B cell (primary cell): ENCODE results near the gene TAS2R9. TPM values are rescaled to one million over a fixed set of nuclear protein-coding genes. Genes with fewer than 3 reads are reported as not detected.

ENCODE experiments used
- ATAC-seq: fragments of 200-7000 bp; cut with Tn5 transposase; one replicate; pipeline ENCODE4 v1.10.0; 2021; ENCODE audit warnings: low read depth, mild to moderate bottlenecking, moderate number of reproducible peaks, moderate library complexity
- CTCF ChIA-PET: fragments of 350-600 bp; sonication (Branson Sonifier 250); formaldehyde crosslinking; loops from one replicate; lab custom pipeline; 2021; ENCODE audit warnings: antibody characterized with exemption, inconsistent platforms; lab: Charles Lee
- POLR2A ChIA-PET: fragments of 350-600 bp; sonication (Branson Sonifier 250); formaldehyde crosslinking; loops from one replicate; lab custom pipeline; 2021; ENCODE audit warnings: antibody characterized with exemption; lab: Charles Lee
- DNase-seq: peaks from one replicate; pipeline ENCODE4 v3.0.0; 2013
- H2AFZ ChIP-seq: 2 replicates; pipeline ENCODE4 v1.6.1; 2012; ENCODE audit warnings: mild to moderate bottlenecking, low read depth, low read length; ENCODE audit not compliant: insufficient read depth, poor library complexity, severe bottlenecking
- H3K27ac ChIP-seq, 2 donors: 1 replicate in 1 of 2; 2 replicates in 1 of 2; pipeline ENCODE4 v1.5.1; 2012 to 2013; ENCODE audit warnings: low read length in 2 of 2, mild to moderate bottlenecking in 2 of 2, moderate library complexity in 1 of 2
- H3K27me3 ChIP-seq, 4 experiments: fragments of 200-600 bp in 1 of 4; sonication (generic) in 1 of 4; replicated peaks in 1 of 4; 1 replicate in 2 of 4; 2 replicates in 2 of 4; pipeline versions ENCODE4 v1.6.1 to v1.7.0; 2013 to 2016; ENCODE audit warnings: low read length in 3 of 4, mild to moderate bottlenecking in 2 of 4, mixed read lengths in 1 of 4, moderate library complexity in 1 of 4; ENCODE audit not compliant: insufficient read depth in 4 of 4, control insufficient read depth in 3 of 4; ENCODE audit errors: control extremely low read depth in 1 of 4
- H3K36me3 ChIP-seq, 2 experiments: replicated peaks in 1 of 2; 1 replicate in 1 of 2; 2 replicates in 1 of 2; pipeline versions ENCODE4 v1.6.1 to v1.7.1; 2013; ENCODE audit warnings: low read length in 1 of 2; ENCODE audit not compliant: insufficient read depth in 2 of 2, control insufficient read depth in 1 of 2; ENCODE audit errors: control extremely low read depth in 1 of 2, extremely low read depth in 1 of 2
- H3K4me1 ChIP-seq, 2 donors: fragments of 200-600 bp in 1 of 2; sonication (generic) in 1 of 2; 1 replicate in 1 of 2; 2 replicates in 1 of 2; pipeline versions ENCODE4 v1.5.1 to v1.6.1; 2013 to 2017; ENCODE audit warnings: low read length in 2 of 2; ENCODE audit not compliant: control insufficient read depth in 2 of 2, insufficient read depth in 2 of 2
- H3K4me2 ChIP-seq: replicated peaks from 2 replicates; pipeline ENCODE3; 2012; ENCODE audit warnings: mild to moderate bottlenecking, low read depth, low read length; ENCODE audit not compliant: poor library complexity, severe bottlenecking
- H3K4me3 ChIP-seq, 5 experiments: fragments of 200-600 bp in 1 of 5; sonication (generic) in 1 of 5; 1 replicate in 3 of 5; 2 replicates in 2 of 5; pipeline versions ENCODE4 v1.5.1 to v1.7.0; 2011 to 2016; ENCODE audit warnings: low read length in 4 of 5, mild to moderate bottlenecking in 4 of 5, low read depth in 2 of 5, control low read depth in 1 of 5, moderate library complexity in 1 of 5; ENCODE audit not compliant: insufficient read depth in 1 of 5; ENCODE audit errors: control extremely low read depth in 1 of 5, extremely low read depth in 1 of 5
- H3K79me2 ChIP-seq: fragments of 200-600 bp; sonication (generic); one replicate; pipeline ENCODE4 v1.6.0; 2016; ENCODE audit warnings: low read length; ENCODE audit not compliant: control insufficient read depth, insufficient read depth
- H3K9ac ChIP-seq: fragments of 200-600 bp; sonication (generic); 2 replicates; pipeline ENCODE4 v1.6.1; 2017; ENCODE audit warnings: mild to moderate bottlenecking, low read length, moderate library complexity
- H3K9me3 ChIP-seq, 3 donors: one replicate each; pipeline versions ENCODE4 v1.6.1 to v1.7.1; 2013; ENCODE audit warnings: low read length in 2 of 3; ENCODE audit not compliant: control insufficient read depth in 2 of 3, insufficient read depth in 1 of 3; ENCODE audit errors: control extremely low read depth in 1 of 3
- H4K20me1 ChIP-seq: 2 replicates; pipeline ENCODE4 v1.6.0; 2012; ENCODE audit warnings: mild to moderate bottlenecking, low read length; ENCODE audit not compliant: insufficient read depth, control insufficient read depth, poor library complexity, severe bottlenecking
- H3K27ac Mint-ChIP-seq: one replicate; pipeline ENCODE4 v1.8.0; 2021; ENCODE audit warnings: mixed read lengths
- H3K27me3 Mint-ChIP-seq: one replicate; pipeline ENCODE4 v1.8.0; 2021; ENCODE audit warnings: mixed read lengths
- H3K4me1 Mint-ChIP-seq: one replicate; pipeline ENCODE4 v1.8.0; 2021; ENCODE audit warnings: mixed read lengths
- H3K4me3 Mint-ChIP-seq: one replicate; pipeline ENCODE4 v1.8.0; 2021; ENCODE audit warnings: mixed read lengths
- H3K9me3 Mint-ChIP-seq: one replicate; pipeline ENCODE4 v1.8.0; 2022; ENCODE audit warnings: mixed read lengths; ENCODE audit not compliant: insufficient read depth
- CTCF ChIP-seq: fragments of 200-600 bp; IDR thresholded peaks from one replicate; pipeline ENCODE4 v1.8.0; 2022; ENCODE audit warnings: antibody characterized with exemption, mild to moderate bottlenecking
- EZH2 ChIP-seq: IDR thresholded peaks from 2 replicates; pipeline ENCODE4 v1.6.1; 2012; ENCODE audit warnings: borderline replicate concordance, low read depth, mild to moderate bottlenecking, moderate library complexity, low read length; ENCODE audit not compliant: insufficient read depth, poor library complexity, severe bottlenecking
- WGBS: methylation state at CpG from one replicate; pipeline ENCODE4 v1.1.5; 2013; ENCODE audit warnings: missing lambda C conversion rate; ENCODE audit not compliant: insufficient coverage; 5-methylcytosine and 5-hydroxymethylcytosine counted together
- intact Hi-C: fragments of 100-400 bp; cut with micrococcal nuclease; formaldehyde crosslinking; loops from one replicate; pipeline ENCODE4 v1.10.0; 2022
- polyA plus RNA-seq: library from polyadenylated mRNA; depleted of rRNA; stranded (reverse); fragments of >200 nt; gene quantifications from 2 replicates; pipeline ENCODE4 v1.2.3, GENCODE V29; 2012
- total RNA-seq, 2 donors: library from RNA; stranded (reverse); fragments of 120-200 nt in 1 of 2; gene quantifications; 1 replicate in 1 of 2; 2 replicates in 1 of 2; pipeline versions ENCODE4 v1.2.3 to v1.2.4, GENCODE V29; 2013 to 2022

The TAS2R9 gene
- total and polyA plus RNA-seq, 2 donors (not counting 1 experiment from before 2014, with no cell fraction given): not detected

DNA sequence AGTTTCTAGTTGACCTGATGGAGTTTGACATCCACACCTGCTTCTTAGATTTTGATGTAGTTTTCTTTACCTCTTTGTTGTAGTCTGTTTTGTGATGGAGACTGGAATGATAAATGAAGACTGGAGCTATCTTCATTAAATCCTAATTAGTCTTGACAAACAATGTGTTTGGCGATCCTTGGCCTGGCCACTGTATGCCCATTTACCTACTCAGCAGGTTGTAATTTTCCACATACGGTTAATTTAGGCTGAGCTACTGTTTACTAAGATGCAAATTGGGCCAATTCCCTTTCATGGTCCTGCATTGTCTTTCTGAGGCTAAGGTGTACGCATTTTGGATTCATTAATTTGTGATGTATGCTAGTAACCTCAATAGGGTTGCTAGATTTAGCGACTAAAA lies 7.4 kb downstream of the TAS2R9 start, which contains the start of gene TAS2R7:
Gene TAS2R7 (minus strand): TSS at position 41 of the 400 bp plus-strand sequence. CDS start 57 bp downstream, outside the sequence.
- 100% methylated on average over 2 of the region's 4 CpGs for WGBS
- TF ChIP-seq EZH2 (no peak), CTCF (no peak)

DNA sequence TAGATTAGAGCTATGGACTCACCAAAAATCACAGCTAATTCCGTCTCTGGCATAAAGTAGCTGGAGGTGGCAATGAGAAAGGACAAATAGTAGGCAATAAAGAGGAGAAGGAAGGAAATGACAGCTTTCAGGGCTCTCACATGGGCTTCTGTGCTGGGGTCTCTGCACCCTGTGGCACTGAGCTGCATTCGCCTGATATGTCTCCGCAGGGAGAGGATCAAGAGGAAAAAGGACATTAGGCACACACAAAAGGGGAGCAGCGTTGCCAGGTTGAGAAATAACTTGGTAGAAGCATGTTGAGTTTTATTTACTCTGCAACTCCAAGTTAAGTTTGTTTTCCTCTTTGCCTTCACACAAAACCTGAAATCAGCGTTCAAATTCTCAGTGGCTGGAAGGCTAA lies 8.2 kb downstream of the TAS2R9 start:
- Histone ChIP-seq H3K4me2 (no peak overlapping the region), H3K9ac (no peak overlapping the region), H3K27me3 (peaks cover 0 to 5% (median 1%) of the 10 kb centered on the region in 4 experiments), H3K79me2 (no peaks in the 10 kb centered on the region), H4K20me1 (no peaks in the 10 kb centered on the region), H2AFZ (no peak overlapping the region), H3K27ac (no peak overlapping the region), H3K9me3 (no peaks in the 10 kb centered on the region), H3K4me1 (no peaks in the 10 kb centered on the region), H3K4me3 (no peak overlapping the region), H3K36me3 (no peaks in the 10 kb centered on the region)
- DNase-seq (no peak), ATAC-seq (no peak)
- CTCF ChIA-PET: no interaction called here
- POLR2A ChIA-PET: no interaction called here
- TF ChIP-seq EZH2 (no peak), CTCF (no peak)
- Mint-ChIP-seq H3K27me3 (peaks cover 12% of the 10 kb centered on the region), H3K4me3 (no peak overlapping the region), H3K27ac (no peak overlapping the region), H3K9me3 (no peaks in the 10 kb centered on the region), H3K4me1 (no peaks in the 10 kb centered on the region)
- intact Hi-C loops: no loop called here
- 94% methylated on average over 3 of the region's 5 CpGs for WGBS

More for the DNA sequence above, 7.4 kb downstream of the TAS2R9 start, which contains the start of gene TAS2R7:
- ChIA-PET POLR2A (no interaction called here), CTCF (no interaction called here)
- Mint-ChIP-seq H3K4me1 (no peaks in the 10 kb centered on the region), H3K27ac (no peak within 1 kb of the TSS), H3K4me3 (no peak within 1 kb of the TSS), H3K9me3 (no peaks in the 10 kb centered on the region), H3K27me3 (peaks cover 11% of the 10 kb centered on the region)
- H3K79me2 ChIP-seq: no peaks in the 10 kb centered on the region
- H3K9me3 ChIP-seq: no peaks in the 10 kb centered on the region
- no peak within 1 kb of the TSS for H3K27ac ChIP-seq
- DNase-seq (no peak), ATAC-seq (no peak)
- intact Hi-C loops: no loop called here
- H3K4me1 ChIP-seq: no peaks in the 10 kb centered on the region
- no peak within 1 kb of the TSS for H3K4me3 ChIP-seq
- H3K27me3 ChIP-seq: peaks cover 0 to 5% (median 1%) of the 10 kb centered on the region in 4 experiments
- H4K20me1 ChIP-seq: no peaks in the 10 kb centered on the region
- H3K4me2 ChIP-seq: no peak within 1 kb of the TSS
- H3K36me3 ChIP-seq: no peaks in the 10 kb centered on the region
- no peak within 1 kb of the TSS for H3K9ac ChIP-seq
- H2AFZ ChIP-seq: no peak within 1 kb of the TSS
